T-cell (primary cell): ENCODE measurements around the gene MEOX1. TPM values are rescaled to one million over a fixed set of nuclear protein-coding genes. Genes with fewer than 3 reads are reported as not detected.

Experiments
- ATAC-seq, 4 experiments: fragments of 200-7000 bp in 3 of 4; fragments of 150-1000 bp in 1 of 4; cut with Tn5 transposase; replicated peaks in 1 of 4; 1 replicate in 3 of 4; 2 replicates in 1 of 4; pipeline ENCODE4 v1.10.0; 2021; ENCODE audit warnings: moderate library complexity in 3 of 4, mild to moderate bottlenecking in 2 of 4, moderate number of reproducible peaks in 1 of 4
- CTCF ChIA-PET, 2 donors: fragments of 300-600 bp; sonication (Branson Sonifier 250); formaldehyde crosslinking; loops; one replicate each; lab custom pipeline; 2022; ENCODE audit warnings: antibody characterized with exemption in 2 of 2; lab: Charles Lee
- POLR2A ChIA-PET, 2 donors: fragments of 300-600 bp; sonication (Branson Sonifier 250); formaldehyde crosslinking; loops; one replicate each; lab custom pipeline; 2022; ENCODE audit warnings: antibody characterized with exemption in 2 of 2; lab: Charles Lee
- DNase-seq, 35 experiments: peaks; one replicate each; pipeline versions ENCODE4 v3.0.0 to v3.0.0-alpha.2; 2013 to 2023
- H3K27ac ChIP-seq: one replicate; pipeline ENCODE4 v1.5.1; 2013; ENCODE audit warnings: low read length
- H3K27me3 ChIP-seq, 2 experiments: replicated peaks in 1 of 2; 1 replicate in 1 of 2; 2 replicates in 1 of 2; pipeline versions ENCODE4 v1.6.1 to v1.7.0; 2013; ENCODE audit warnings: low read length in 1 of 2, mixed read lengths in 1 of 2; ENCODE audit not compliant: control insufficient read depth in 2 of 2, insufficient read depth in 2 of 2; ENCODE audit errors: extremely low read depth in 1 of 2
- H3K36me3 ChIP-seq, 2 donors: 1 replicate in 1 of 2; 2 replicates in 1 of 2; pipeline versions ENCODE4 v1.6.1 to v1.7.0; 2013; ENCODE audit warnings: low read length in 1 of 2; ENCODE audit not compliant: control insufficient read depth in 2 of 2, insufficient read depth in 1 of 2; ENCODE audit errors: extremely low read depth in 1 of 2
- H3K4me1 ChIP-seq, 2 experiments: 1 replicate in 1 of 2; 2 replicates in 1 of 2; pipeline versions ENCODE4 v1.6.1 to v1.7.0; 2013; ENCODE audit warnings: low read length in 2 of 2, mixed read lengths in 1 of 2; ENCODE audit not compliant: insufficient read depth in 2 of 2, control insufficient read depth in 1 of 2; ENCODE audit errors: extremely low read depth in 1 of 2
- H3K4me3 ChIP-seq, 2 donors: 1 replicate in 1 of 2; 2 replicates in 1 of 2; pipeline versions ENCODE4 v1.5.1 to v1.7.0; 2013; ENCODE audit warnings: mild to moderate bottlenecking in 2 of 2, low read length in 1 of 2, moderate library complexity in 1 of 2; ENCODE audit not compliant: control insufficient read depth in 1 of 2; ENCODE audit errors: extremely low read depth in 1 of 2
- H3K9me3 ChIP-seq: 2 replicates; pipeline ENCODE4 v1.7.0; 2013
- H3K27ac Mint-ChIP-seq, 2 donors: one replicate each; pipeline ENCODE4 v1.8.0; 2020 to 2021; ENCODE audit warnings: mild to moderate bottlenecking in 2 of 2, mixed read lengths in 2 of 2
- H3K27me3 Mint-ChIP-seq, 2 donors: one replicate each; pipeline ENCODE4 v1.8.0; 2021 to 2022; ENCODE audit warnings: mixed read lengths in 2 of 2
- H3K36me3 Mint-ChIP-seq: one replicate; pipeline ENCODE4 v1.8.0; 2021; ENCODE audit warnings: mixed read lengths
- H3K4me1 Mint-ChIP-seq, 3 donors: one replicate each; pipeline ENCODE4 v1.8.0; 2020 to 2022; ENCODE audit warnings: mixed read lengths in 3 of 3, mild to moderate bottlenecking in 1 of 3
- H3K4me3 Mint-ChIP-seq, 3 donors: one replicate each; pipeline ENCODE4 v1.8.0; 2020 to 2022; ENCODE audit warnings: mild to moderate bottlenecking in 3 of 3, mixed read lengths in 3 of 3, moderate library complexity in 3 of 3
- H3K9me3 Mint-ChIP-seq, 3 donors: one replicate each; pipeline ENCODE4 v1.8.0; 2020 to 2022; ENCODE audit warnings: mixed read lengths in 3 of 3
- WGBS: methylation state at CpG from one replicate; pipeline ENCODE4 v1.1.5; 2013; ENCODE audit warnings: missing lambda C conversion rate; ENCODE audit not compliant: insufficient coverage; 5-methylcytosine and 5-hydroxymethylcytosine counted together
- total RNA-seq, 35 experiments: library from RNA in 6 of 35; stranded (reverse) in 6 of 35; fragments of 120-200 nt in 1 of 35; gene quantifications; one replicate each; pipeline versions ENCODE4 v1.2.1 to v1.2.4 and lab custom pipeline; 2013 to 2026

Gene MEOX1
- total RNA-seq, 5 donors from 2014 or later (not counting 1 experiment from before 2014, with no cell fraction given) = 2.9 to 5.5 (median 3.6) TPM

DNA sequence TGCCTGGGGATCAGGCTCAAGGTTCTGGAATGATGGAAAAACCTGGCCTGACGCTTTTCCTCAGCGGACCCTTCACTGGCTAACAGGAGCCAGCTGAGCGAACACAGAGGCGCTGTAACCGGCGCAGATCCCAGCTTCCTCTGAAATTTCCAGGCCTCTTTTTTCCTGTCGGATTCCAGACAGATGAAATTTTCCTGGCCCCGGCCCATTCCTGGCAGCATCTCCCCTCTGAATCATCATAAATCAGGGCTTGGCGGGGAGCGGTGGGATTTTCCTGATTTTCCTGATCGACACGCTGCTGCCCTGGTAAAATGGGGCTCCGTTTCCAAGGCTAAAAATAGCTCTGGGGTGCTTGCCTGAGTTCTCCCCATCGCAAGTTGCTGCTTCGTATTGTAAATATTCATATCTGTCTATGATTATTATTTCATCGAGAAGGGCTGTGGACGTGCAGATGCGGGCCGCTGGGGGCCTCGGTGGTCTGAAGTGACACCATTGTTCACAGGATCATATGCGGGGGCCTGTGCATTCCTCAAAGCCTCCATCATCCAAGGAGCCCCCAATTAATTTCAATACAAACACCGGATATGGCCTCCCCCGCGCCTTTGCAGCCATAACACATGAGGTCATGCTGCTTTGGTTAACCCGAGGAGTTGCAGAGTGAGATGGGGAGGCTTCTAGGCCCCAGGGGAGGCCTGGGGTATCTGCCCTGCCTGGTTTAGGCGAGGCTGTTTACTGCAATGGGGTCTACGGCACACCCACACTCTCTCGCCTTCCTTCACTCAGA, 69.8 kb downstream of the MEOX1 start:
- Mint-ChIP-seq H3K9me3 (no peaks in the 10 kb centered on the region), H3K27me3 (no peaks in the 10 kb centered on the region), H3K4me3 (no peak overlapping the region), H3K4me1 (no peaks in the 10 kb centered on the region), H3K36me3 (no peaks in the 10 kb centered on the region), H3K27ac (no peak overlapping the region)
- H3K9me3 ChIP-seq = no peaks in the 10 kb centered on the region
- no peaks in the 10 kb centered on the region for H3K27me3 ChIP-seq
- ChIA-PET CTCF (no interaction called here), POLR2A (interaction anchor here in 1 of 2 donors (0.6 kb wide), 1 partner anchor 153 kb away, joined by 3 read pairs; no protein-coding TSS in a partner anchor)
- H3K27ac ChIP-seq = no peak overlapping the region
- no peak for DNase-seq
- H3K36me3 ChIP-seq = no peaks in the 10 kb centered on the region
- no peaks in the 10 kb centered on the region for H3K4me1 ChIP-seq
- ATAC-seq = no peak
- no peak overlapping the region for H3K4me3 ChIP-seq
- 91% methylated on average over 17 of the region's 28 CpGs for WGBS

DNA sequence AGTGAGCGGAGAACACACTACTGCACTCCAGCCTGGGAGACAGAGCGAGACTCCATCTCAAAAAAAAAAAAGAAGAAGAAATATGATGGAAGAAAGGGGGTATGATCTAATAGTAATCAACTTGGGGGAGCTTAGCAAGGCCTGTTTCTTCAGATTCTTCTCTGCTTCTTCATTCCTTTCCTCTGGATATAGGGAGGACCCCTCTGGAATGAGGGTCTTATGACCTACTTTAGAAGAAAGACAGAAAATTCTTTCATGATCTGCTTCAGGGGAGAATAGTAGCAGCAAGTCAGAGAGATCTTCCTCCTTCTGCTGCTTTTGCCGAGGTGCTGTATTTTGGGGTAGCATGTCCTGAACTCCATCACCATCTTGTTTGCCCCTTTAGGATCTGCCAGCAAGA, 70.7 kb downstream of the MEOX1 start:
- CTCF ChIA-PET = no interaction called here
- no peak for DNase-seq
- ATAC-seq = no peak
- 100% methylated on average over 1 of the region's 3 CpGs for WGBS
- Histone ChIP-seq H3K27me3 (no peaks in the 10 kb centered on the region), H3K9me3 (no peaks in the 10 kb centered on the region), H3K27ac (no peak overlapping the region), H3K4me3 (no peak overlapping the region), H3K4me1 (no peaks in the 10 kb centered on the region), H3K36me3 (no peaks in the 10 kb centered on the region)
- Mint-ChIP-seq H3K27me3 (no peaks in the 10 kb centered on the region), H3K27ac (no peak overlapping the region), H3K9me3 (no peaks in the 10 kb centered on the region), H3K4me3 (no peak overlapping the region), H3K4me1 (no peaks in the 10 kb centered on the region), H3K36me3 (no peaks in the 10 kb centered on the region)
- POLR2A ChIA-PET = no interaction called here

Other genes with a start within 250 kb of the MEOX1 start
- 100 to 1,000 TPM in 1 of 5 donors, 10 to 100 TPM in 4; 68.9 to 103 (median 76.1) TPM for gene DHX8, start 177.9 kb downstream of the MEOX1 start, total RNA-seq
- gene ETV4, start 115.6 kb downstream of the MEOX1 start, total RNA-seq = under 1 TPM in 3 of 5 donors, not detected in 2; 0.41 to 0.46 (median 0.44) TPM
- not detected for gene SOST, start 96.9 kb upstream of the MEOX1 start, total RNA-seq
- 1 to 10 TPM; 8.1 to 9.8 (median 9.6) TPM for gene DUSP3, start 117.1 kb upstream of the MEOX1 start, total RNA-seq
- gene CFAP97D1, start 118.5 kb upstream of the MEOX1 start, total RNA-seq = not detected
- gene MPP3, start 171.2 kb upstream of the MEOX1 start, total RNA-seq = under 1 TPM in 4 of 5 donors, not detected in 1; 0.32 to 0.60 (median 0.44) TPM
- gene CD300LG, start 185.3 kb upstream of the MEOX1 start, total RNA-seq = not detected
- gene MPP2, start 245.6 kb upstream of the MEOX1 start, total RNA-seq = 1 to 10 TPM; 1.6 to 5.6 (median 3.2) TPM